HepG2 (cell line): ENCODE data around the gene ABCA2. TPM values are rescaled to one million over a fixed set of nuclear protein-coding genes. Genes with fewer than 3 reads are reported as not detected.

ENCODE experiments used
- CCAR2 ChIP-seq: fragments of 200-400 bp; formaldehyde crosslinking; optimal IDR thresholded peaks from 2 replicates; pipeline ENCODE3; 2018; ENCODE audit warnings: low read depth, mild to moderate bottlenecking, low read length, moderate library complexity
- HIVEP1 ChIP-seq: sonication (generic); formaldehyde crosslinking; IDR thresholded peaks from 2 replicates; pipeline ENCODE4 v1.4.0; 2020; ENCODE audit warnings: mild to moderate bottlenecking, missing genetic modification reagents
- HNF4A ChIP-seq: sonication (generic); formaldehyde crosslinking; IDR thresholded peaks from 2 replicates; pipeline ENCODE4 v1.4.0; 2020; ENCODE audit warnings: missing genetic modification reagents
- NR2F2 ChIP-seq: IDR thresholded peaks from 2 replicates; pipeline ENCODE4 v1.6.1; 2012; ENCODE audit warnings: low read depth, inconsistent platforms, borderline replicate concordance
- PHB2 ChIP-seq: fragments of 450-650 bp; IDR thresholded peaks from 2 replicates; pipeline ENCODE4 v1.6.1; 2018; ENCODE audit not compliant: partially characterized antibody
- SAP130 ChIP-seq: IDR thresholded peaks from 2 replicates; pipeline ENCODE4 v1.6.1; 2016; ENCODE audit warnings: low read depth
- SIX1 ChIP-seq: sonication (generic); formaldehyde crosslinking; IDR thresholded peaks from 2 replicates; pipeline ENCODE4 v1.4.0; 2020; ENCODE audit warnings: missing genetic modification reagents, borderline replicate concordance
- SRF ChIP-seq: IDR thresholded peaks from 2 replicates; pipeline ENCODE4 v1.6.1; 2011; ENCODE audit warnings: mild to moderate bottlenecking, low read depth, low read length, moderate library complexity
- STAG1 ChIP-seq: sonication (generic); formaldehyde crosslinking; IDR thresholded peaks from 2 replicates; pipeline ENCODE4 v1.4.0; 2020; ENCODE audit warnings: missing genetic modification reagents
- TRIM22 ChIP-seq: fragments of 450-650 bp; IDR thresholded peaks from 2 replicates; pipeline ENCODE4 v1.6.1; 2017
- ZBTB20 ChIP-seq: sonication (generic); formaldehyde crosslinking; IDR thresholded peaks from 2 replicates; pipeline ENCODE4 v1.8.1; 2023; ENCODE audit warnings: missing genetic modification reagents, low read depth, mild to moderate bottlenecking, borderline replicate concordance
- ZFP1 ChIP-seq: IDR thresholded peaks from 2 replicates; pipeline ENCODE4 v1.6.1; 2016
- ZNF263 ChIP-seq: sonication (generic); formaldehyde crosslinking; IDR thresholded peaks from 2 replicates; pipeline ENCODE4 v1.4.0; 2020; ENCODE audit warnings: missing genetic modification reagents
- ZNF350 ChIP-seq: sonication (generic); formaldehyde crosslinking; IDR thresholded peaks from 2 replicates; pipeline ENCODE4 v1.4.0; 2020; ENCODE audit warnings: mild to moderate bottlenecking, low read depth, missing genetic modification reagents, borderline replicate concordance
- ZNF607 ChIP-seq: sonication (generic); formaldehyde crosslinking; IDR thresholded peaks from 2 replicates; pipeline ENCODE4 v1.5.1; 2020; ENCODE audit warnings: missing genetic modification reagents, mild to moderate bottlenecking, borderline replicate concordance
- ZNF747 ChIP-seq: sonication (generic); formaldehyde crosslinking; IDR thresholded peaks from 2 replicates; pipeline ENCODE4 v1.8.1; 2023; ENCODE audit warnings: missing genetic modification reagents, mild to moderate bottlenecking, borderline replicate concordance
- ZNF770 ChIP-seq: sonication (generic); formaldehyde crosslinking; IDR thresholded peaks from 2 replicates; pipeline ENCODE4 v1.5.0; 2020; ENCODE audit warnings: mild to moderate bottlenecking, missing genetic modification reagents
- ZSCAN5A ChIP-seq: sonication (generic); formaldehyde crosslinking; IDR thresholded peaks from 2 replicates; pipeline ENCODE4 v1.8.0; 2022; ENCODE audit warnings: mild to moderate bottlenecking, missing genetic modification reagents, borderline replicate concordance
- polyA plus RNA-seq, 8 experiments: library from polyadenylated mRNA; depleted of rRNA in 3 of 8; stranded (reverse) in 7 of 8; unstranded in 1 of 8; fragments of >200 nt; fragmentation: Illumina TruSeq in 4 of 8; extraction: Trizol in 4 of 8; gene quantifications; 2 replicates each; pipeline versions ENCODE4 v1.2.1 to v1.2.3, GENCODE V29; 2011 to 2016; ENCODE audit warnings: low read depth in 4 of 8, missing spikeins in 1 of 8, mixed read lengths in 1 of 8; ENCODE audit not compliant: insufficient read depth in 1 of 8
- total RNA-seq, 5 experiments: library from RNA; depleted of rRNA; stranded (reverse); fragments of >200 nt; fragmentation: Illumina TruSeq; extraction: Trizol; gene quantifications; 2 replicates each; pipeline ENCODE4 v1.2.3, GENCODE V29; 2016; ENCODE audit warnings: low read depth in 1 of 5
- TF ChIP-seq, protein P1 (sequence below): sonication (generic); formaldehyde crosslinking; IDR thresholded peaks from 2 replicates; pipeline ENCODE4 v1.5.1; 2020; ENCODE audit warnings: mild to moderate bottlenecking, missing genetic modification reagents, moderate library complexity
- TF ChIP-seq, protein P2 (sequence below): sonication (generic); formaldehyde crosslinking; IDR thresholded peaks from 2 replicates; pipeline ENCODE4 v1.5.1; 2020; ENCODE audit warnings: missing genetic modification reagents, mild to moderate bottlenecking, borderline replicate concordance
- TF ChIP-seq, protein P3 (sequence below): sonication (generic); formaldehyde crosslinking; IDR thresholded peaks from 2 replicates; pipeline ENCODE4 v1.5.0; 2020; ENCODE audit warnings: mild to moderate bottlenecking, missing genetic modification reagents

ABCA2 gene
- total and polyA plus RNA-seq, 2 of the 13 experiments (the other 11 are each of a cell fraction or from before 2014, with no cell fraction given): 2.9 to 19.2 TPM

DNA sequence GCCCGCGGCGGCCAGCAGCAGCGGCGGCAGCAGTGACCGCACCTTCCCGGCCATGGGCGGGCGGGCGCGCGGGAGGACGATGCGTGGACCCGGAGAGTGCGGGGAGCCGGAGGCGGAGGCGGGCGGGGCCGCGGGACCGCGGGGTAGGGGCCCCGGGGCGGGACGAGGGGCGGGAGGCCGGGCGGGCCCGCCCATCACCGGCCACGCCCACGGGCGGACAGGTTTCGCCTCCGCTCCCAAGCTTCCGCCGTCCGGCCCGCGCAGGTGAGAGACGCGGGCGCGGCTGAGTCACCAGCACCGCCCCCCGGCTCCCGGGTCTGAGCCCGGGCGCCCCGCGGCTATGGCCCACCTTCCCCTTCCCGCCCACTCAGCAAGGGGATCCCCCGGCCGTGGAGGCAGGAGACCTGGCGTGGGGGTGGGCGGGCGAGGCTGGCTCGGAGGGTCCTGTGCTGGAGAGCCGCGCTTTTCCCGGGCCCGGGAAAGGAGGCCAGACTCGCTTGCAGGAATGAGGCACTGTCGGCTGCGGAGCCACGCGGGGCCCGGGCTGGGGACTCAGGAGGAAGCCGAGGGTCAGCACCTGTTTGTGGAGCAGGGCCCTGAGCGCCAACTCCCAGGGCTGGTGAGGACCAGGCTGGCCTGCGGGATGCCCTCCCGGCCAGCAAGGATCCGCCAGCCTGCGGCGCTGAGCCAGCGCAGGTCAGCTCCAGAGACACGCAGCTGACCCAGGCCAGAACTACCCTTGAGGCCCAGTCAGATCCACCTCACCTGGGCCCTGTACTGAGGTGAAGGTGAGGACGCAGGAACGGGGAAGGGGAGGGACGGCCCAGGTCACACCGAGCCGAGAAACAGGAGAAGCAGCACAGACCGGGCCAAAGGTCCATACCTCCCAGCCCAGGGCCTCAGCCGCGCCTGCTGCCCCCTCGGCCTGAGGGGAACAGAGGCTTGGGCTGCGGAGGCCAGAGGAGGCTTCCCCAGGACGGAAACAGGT is 26.2 kb upstream of the ABCA2 start, which contains the start of gene ENTPD2 (continued):
- TF ChIP-seq ZSCAN5A: no peak
- no peak; the same call in 1 of the 2 replicates for TF ChIP-seq ZNF350 (CRISPR knock-in tag)
- no peak for TF ChIP-seq TRIM22
- 0 out of 2 replicates have a peak, but pooled peaks have one; percentile 20 for TF ChIP-seq ZNF263 (CRISPR knock-in tag)
- no peak for TF ChIP-seq ZBTB20 (CRISPR knock-in tag)
- TF ChIP-seq ZFP1 (CRISPR knock-in tag): no peak
- TF ChIP-seq, protein P1, sequence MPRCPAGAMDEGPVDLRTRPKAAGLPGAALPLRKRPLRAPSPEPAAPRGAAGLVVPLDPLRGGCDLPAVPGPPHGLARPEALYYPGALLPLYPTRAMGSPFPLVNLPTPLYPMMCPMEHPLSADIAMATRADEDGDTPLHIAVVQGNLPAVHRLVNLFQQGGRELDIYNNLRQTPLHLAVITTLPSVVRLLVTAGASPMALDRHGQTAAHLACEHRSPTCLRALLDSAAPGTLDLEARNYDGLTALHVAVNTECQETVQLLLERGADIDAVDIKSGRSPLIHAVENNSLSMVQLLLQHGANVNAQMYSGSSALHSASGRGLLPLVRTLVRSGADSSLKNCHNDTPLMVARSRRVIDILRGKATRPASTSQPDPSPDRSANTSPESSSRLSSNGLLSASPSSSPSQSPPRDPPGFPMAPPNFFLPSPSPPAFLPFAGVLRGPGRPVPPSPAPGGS (CRISPR knock-in tag): no peak; the same call in 1 of the 2 replicates
- TF ChIP-seq, protein P2, sequence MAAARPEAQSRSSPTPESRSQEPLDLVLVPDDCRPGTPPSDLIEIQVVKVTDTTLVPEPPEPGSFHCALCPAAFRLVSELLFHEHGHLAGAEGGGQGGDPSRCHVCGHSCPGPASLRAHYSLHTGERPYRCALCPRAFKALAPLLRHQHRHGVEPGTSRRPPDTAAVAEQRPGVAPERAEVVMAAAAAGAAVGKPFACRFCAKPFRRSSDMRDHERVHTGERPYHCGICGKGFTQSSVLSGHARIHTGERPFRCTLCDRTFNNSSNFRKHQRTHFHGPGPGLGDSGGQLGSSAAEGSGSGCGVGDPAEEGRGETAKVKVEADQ (CRISPR knock-in tag): no peak
- no peak for TF ChIP-seq PHB2
- TF ChIP-seq CCAR2: no peak
- TF ChIP-seq SRF: no peak
- no peak for TF ChIP-seq ZNF770 (CRISPR knock-in tag)
- TF ChIP-seq NR2F2: peak; percentile 5; the same call in 1 of the 2 replicates
- TF ChIP-seq HIVEP1 (CRISPR knock-in tag): no peak
- no peak for TF ChIP-seq ZNF747 (CRISPR knock-in tag)
- no peak for TF ChIP-seq SIX1 (CRISPR knock-in tag)
- peak; percentile 54; the same call in 1 of the 2 replicates for TF ChIP-seq ZNF607
- no peak for TF ChIP-seq HNF4A (CRISPR knock-in tag)
- TF ChIP-seq, protein P3, sequence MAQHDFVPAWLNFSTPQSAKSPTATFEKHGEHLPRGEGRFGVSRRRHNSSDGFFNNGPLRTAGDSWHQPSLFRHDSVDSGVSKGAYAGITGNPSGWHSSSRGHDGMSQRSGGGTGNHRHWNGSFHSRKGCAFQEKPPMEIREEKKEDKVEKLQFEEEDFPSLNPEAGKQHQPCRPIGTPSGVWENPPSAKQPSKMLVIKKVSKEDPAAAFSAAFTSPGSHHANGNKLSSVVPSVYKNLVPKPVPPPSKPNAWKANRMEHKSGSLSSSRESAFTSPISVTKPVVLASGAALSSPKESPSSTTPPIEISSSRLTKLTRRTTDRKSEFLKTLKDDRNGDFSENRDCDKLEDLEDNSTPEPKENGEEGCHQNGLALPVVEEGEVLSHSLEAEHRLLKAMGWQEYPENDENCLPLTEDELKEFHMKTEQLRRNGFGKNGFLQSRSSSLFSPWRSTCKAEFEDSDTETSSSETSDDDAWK: no peak
- peak; percentile 82 for TF ChIP-seq SAP130
- TF ChIP-seq STAG1 (CRISPR knock-in tag): no peak
